Renal cortex interstitium (tissue), 11 donors: ENCODE measurements around the gene ABLIM2. TPM values are rescaled to one million over a fixed set of nuclear protein-coding genes. Genes with fewer than 3 reads are reported as not detected.

Experiments used
- DNase-seq, 11 donors: peaks; one replicate each; pipeline ENCODE4 v3.0.0-alpha.2; 2013; ENCODE audit warnings: low read depth in 9 of 11, low spot score in 4 of 11; ENCODE audit errors: extremely low read depth in 1 of 11
- polyA plus RNA-seq, 3 donors: library from polyadenylated mRNA; unstranded; fragments of 120-200 nt; gene quantifications; one replicate each; pipeline ENCODE4 v1.2.1, GENCODE V29; 2013; ENCODE audit not compliant: insufficient read length in 3 of 3

ABLIM2 gene
- polyA plus RNA-seq, 3 donors: 4.9 to 8.1 (median 5.6) TPM

DNA sequence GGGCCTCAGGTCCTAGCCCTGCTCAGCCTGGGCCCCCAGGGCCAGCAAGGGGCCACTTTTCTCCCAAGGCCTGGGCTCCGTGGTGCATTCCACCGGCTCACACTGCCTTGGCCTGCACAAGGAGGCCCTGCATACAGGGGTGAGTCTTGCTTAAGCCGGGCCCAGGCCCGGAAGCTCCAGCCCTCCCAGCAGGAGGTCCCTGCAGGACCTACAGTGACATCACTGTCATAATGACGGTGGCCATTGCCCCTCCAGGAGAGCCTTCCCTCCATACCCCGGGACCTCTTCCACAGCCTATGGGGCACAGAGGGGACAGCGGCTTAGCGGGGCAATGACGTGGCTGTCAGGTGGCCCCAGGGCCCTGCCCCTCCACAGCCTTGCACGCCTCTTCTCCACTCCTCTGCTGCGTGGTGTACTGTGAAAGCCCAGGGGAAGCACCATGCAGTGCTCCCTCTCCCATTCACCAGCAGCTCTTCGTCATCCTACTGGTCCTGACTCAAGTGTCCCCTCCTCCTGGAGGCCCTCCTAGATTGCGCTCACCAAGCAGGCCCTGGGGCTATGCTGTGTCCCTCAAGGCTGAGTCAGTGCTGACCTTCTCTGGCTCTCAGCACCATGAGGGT is 186.6 kb downstream of the ABLIM2 start:
- no peak for DNase-seq

DNA sequence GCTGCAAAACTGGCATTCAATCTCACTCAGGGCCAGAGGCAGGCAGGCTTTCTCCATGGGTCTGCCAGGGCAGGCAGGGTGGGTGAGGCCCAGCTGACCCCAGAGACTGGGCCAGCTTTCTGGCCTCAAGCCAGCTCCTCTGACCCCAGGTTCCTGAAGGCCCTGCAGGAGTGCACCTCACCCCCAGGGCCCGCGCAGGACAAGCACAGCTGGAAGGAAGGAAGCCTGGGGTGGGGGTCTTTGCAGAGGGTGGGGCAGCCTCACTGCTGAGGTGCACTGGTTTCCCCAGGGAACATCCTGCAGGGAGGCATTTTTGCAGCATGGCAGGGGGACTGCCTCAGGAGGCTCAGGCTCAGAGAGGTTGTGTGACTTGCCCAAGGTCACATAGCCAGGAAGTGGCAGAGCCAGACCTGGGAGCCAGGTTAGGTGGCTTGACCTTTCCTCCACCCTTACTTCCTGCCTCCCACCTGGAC is 187.4 kb downstream of the ABLIM2 start:
- DNase-seq: no peak

DNA sequence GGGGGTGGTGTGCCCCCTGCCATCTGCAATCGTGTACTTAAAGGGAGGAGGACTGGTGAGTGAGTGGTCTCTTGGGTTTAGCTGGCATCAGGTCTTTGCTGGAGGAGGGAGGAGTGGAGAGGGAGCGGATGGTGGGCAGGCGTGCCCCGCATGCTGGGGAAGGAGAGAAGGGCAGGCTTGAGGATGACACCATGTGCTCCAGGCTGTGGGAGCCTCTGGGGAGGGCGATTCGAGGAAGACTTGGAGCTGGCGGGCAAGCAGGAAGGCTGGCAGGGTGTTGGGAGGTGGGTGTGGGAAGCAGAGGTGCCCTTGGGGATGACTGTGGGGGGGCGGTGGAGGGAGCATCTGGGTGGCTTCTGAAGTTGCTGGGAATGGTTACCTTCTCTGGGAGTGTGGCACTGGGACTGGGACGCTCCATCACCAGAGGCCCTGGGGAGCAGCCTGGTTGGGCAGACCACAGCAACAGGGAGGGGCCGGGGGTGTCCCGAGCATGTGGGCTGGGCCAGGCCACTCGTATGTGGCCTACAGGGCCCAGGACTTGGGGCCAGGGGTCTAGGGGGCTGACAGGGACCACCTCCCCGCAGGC is 188.2 kb downstream of the ABLIM2 start:
- no peak for DNase-seq

DNA sequence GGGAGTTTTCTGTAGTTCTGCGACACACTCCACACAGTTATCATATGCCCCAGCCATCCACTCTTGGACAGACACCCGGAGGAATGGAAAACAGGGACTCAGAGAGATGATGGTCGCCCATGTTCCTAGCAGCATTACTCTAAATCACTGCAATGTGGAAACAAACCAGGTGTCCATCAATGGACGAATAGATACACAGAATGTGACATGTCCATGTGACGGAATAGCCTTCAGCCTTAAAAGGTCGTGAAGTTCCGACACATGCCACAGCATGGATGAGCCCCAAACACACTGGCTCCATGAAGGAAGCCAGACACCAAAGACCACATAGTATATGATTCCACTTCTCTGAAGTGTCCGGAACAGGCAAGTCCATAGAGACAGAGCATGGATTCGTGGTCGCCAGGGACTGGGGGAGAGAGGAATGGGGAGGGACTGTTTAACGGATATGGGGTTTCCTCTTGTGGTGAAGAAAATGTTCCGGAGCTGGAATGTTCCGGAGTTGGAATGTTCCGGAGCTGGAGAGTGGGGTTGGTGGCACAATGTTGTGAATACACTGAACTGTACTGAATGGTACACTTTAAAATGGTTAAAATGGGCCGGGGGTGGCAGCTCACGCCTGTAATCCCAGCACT is 190.2 kb downstream of the ABLIM2 start:
- no peak for DNase-seq

DNA sequence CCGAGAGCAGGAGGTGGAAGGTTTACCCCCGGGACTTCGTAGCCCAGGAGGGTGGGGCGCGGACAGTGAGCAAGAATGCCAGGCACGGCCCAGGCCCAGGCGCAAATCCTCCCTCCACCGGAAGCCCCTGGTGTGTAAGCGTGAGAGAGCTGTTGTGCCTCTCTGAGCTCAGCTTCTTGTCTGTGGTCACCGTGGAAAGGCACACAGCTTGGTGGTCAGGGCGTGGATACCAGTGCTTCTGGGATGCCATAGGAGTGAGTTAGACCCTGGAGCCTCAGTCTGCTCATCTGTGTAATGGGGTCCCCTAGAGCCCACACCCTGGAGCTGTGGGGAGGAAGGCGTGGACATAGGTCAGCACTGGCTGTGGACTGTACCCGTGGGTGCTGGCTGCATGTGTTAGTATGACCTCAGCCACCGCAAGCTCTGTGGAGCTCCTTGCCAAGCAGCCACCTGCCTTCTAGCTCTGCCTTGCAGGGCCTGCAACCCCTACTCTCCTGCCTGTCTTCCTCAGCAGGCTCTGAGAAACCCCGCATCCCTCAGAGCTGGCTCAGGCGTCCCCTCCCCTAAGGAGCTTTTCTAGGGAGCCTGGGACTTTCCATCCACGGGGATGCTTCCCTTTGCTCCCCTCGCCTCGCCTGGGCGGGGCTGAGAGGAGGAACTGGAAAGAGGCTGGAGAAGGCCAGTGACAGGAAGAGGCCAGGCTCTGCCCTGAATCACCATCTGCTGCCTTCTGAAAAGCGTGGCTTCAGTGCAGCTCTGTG is 190.9 kb downstream of the ABLIM2 start:
- no peak for DNase-seq

DNA sequence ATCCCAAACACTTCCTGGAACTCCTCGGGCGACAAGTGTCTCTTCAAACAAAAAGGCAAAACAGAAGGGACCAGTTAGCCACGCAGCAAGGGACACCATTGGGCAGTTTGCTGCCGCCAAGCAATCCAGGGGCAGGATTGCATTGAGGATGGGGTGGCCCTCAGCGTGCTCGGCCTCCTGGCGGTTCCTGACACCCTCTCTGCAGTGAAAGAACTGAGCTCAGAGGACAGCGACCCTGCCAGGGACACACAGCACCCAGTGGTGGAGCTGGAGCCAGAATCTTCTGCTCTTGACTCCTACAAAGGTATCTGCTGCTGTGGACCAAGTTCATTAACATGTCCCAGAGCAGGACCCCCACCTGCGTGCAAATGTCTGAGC is 191.6 kb downstream of the ABLIM2 start:
- no peak for DNase-seq

DNA sequence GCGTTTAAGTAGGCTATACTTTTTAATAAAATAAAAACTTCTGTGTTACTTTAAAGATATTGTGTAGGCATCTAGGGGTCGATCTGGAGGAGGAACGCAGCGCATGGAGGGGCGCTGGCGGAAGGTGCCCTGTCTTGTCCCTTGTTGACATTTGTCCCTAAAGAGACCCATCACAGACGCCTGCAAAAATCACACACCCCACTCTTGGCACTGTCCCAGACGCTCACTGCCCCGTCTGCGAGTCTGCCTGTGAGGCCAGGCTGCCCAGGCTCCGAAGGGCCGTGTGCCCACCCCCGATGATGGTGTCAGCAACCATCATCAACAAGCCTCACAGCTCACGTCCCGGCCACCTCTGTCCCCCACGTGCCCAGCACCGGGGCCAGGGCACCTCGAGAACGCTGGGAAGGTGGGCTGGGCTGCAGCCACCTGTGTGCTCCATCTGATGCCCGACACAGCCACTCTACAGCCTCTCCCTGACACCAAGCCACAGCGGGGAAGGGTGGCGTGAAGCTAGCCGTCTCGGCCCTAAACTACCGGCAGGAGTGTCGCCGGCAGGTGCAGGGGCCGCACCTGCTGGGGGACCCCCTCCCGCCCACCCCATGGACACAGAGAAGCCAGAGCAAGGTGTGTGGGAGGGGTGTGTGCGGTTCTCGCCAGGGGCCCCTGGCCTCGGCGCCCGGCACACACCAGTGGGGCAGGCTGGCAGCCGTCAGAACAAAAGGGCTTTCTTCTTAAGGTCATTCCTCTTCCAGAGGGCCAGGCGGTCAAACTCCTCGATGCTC is 192.1 kb downstream of the ABLIM2 start:
- DNase-seq: no peak

DNA sequence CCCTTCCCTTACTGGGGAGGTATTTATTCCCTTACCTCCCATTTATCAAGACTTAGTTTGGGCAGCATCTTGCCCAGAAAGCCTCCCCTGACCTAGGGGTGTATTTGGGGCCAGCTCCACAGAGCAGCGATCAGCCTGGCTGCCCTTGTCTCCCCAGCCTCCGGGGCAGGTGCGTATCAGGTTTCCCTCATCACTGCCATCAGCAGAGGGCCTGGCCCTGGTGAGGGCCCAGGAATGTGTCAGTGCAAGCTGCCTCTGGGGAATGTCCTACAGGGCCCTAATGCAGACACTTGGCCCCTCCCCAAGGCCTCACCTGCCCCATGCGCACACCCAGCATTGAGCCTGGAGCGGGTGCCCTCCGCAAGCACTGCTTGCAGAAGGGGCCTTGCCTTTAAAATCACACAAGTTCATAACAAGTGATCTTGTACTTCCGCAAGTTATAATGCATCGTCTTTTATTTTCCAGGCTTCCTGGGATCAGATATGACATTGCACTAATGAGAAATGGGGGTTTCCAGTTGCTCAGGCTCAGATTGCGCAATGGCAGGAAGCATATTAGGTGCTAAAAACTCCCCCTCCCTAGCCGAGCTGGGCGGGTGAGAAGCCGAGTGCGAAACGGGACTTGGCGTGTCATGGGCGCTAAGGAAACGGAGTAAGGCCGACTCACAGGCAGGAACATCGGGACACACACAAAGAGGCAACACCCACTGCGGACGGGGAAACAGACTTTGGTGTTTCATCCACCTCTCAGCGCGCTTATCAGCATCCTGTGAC is 193.5 kb downstream of the ABLIM2 start:
- DNase-seq: no peak

DNA sequence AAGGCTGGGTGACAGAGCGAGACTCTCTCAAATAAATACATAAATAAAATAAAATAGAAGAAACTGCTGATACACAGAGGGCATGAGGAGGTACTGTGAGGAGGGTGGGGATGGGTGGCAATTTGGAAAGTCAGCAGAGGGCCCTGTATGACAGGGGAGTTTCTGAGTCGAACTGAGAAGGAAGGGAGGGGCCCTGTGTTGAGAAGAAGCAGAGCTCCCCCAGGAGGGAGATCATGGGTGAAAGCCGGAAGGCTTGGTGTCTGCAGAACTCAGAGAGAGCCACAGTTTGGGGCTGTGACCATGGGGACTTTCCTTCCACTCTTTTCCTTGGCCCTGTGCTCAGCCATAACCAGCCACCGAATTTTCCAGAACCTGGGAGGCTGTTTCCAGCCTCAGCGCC is 194.2 kb downstream of the ABLIM2 start:
- DNase-seq: no peak

DNA sequence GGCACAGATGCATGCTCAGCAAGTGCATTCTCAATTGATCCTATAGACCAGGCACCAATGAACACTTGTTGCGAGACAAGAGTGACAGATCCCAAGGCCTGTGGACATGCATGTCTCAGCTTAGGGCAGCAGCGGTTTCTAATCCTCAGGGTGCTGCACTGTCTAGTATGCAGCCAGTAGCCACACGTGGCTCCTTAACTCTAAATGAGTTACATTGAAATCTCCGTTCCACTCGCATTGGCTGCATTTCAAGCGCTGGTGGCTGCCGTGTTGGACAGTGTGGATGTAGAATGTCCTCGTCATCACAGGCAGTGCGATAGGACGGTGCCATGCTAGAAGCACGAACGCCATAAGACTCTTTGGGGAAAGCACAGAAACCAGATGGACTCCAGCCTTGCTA is 194.9 kb downstream of the ABLIM2 start:
- DNase-seq: no peak

DNA sequence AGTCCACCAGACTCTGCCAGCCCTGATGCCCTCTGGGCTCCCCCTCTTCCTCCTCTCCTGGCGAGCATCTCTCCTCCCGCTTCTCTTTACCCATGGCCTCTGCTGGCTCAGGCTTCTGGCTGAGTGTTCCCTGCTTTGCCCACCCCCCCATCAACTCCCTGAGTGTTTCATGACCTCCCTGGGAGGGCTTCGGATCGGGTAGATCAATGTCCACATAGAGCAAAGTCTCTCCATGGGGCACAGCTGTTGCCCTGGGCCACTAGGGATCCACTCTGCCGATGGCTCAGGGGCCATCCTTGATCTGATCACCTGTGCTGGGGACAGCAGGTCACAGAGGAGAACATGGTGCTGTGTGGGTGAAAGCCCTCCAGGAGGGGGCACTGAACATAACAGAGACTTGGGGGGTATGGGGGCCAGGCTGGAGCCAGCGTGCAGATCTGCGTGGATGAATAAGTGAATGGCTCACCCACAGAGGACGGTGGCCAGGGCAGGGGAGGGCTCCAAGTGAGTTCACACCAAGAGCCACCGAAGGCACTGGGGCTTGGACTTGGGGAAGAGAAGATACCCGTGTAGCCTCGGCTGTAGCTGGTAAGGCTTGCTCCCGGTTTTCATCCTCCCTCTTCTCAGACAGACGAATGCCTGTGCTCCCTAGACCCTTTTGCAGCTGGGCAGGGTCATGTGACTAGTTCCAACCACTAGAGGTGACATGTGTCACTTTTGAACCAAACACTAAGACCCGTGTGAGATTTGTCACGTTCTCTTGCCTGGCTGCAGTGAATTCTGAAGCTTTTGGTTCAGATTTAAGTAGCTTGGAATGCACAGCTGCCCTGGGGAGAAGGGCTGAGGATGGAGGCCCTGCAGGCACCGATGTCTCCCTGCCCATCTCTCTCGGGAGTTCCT is 195.8 kb downstream of the ABLIM2 start:
- no peak for DNase-seq

DNA sequence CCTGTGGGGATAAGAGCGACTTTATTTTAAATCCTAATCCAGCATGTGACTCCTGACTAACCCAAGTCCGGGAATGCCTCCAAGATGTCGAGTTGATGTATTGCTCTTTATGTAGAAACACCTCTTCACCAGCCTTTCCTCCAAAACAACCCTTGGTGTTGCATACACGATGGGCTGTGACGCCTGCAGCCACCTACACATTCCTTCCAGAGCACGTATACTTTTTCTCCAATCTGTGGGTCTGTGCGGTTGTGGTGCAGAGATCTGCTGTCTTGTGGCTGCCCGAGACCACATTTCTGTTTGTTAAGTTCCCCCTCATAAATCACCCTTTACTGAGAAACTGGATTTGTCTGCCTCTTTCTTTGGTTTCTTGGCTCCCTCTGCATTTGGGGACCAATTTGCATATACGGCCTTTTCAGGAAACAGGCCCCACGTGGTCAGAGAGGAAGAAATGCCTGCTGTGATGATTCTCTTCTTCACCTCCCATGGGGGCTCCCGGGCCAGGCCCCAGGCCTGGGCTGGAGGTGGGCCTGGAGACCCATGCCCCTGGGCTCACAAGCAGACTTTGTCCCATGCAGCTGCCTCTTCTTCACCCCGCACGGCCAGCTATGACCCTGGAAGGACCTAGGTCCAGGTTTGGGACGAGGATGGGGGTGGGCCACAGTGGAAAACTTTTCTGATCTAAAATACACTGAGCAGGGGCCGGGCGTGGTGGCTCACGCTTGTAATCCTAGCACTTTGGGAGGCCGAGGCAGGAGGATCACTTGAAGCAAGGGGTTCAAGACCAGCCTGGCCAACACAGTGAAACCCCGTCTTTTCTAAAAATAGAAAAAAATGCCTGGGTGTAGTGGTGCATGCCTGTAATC is 197.6 kb downstream of the ABLIM2 start:
- peak in 10 of 11 donors; percentile 56 to 88 (median 78) for DNase-seq

DNA sequence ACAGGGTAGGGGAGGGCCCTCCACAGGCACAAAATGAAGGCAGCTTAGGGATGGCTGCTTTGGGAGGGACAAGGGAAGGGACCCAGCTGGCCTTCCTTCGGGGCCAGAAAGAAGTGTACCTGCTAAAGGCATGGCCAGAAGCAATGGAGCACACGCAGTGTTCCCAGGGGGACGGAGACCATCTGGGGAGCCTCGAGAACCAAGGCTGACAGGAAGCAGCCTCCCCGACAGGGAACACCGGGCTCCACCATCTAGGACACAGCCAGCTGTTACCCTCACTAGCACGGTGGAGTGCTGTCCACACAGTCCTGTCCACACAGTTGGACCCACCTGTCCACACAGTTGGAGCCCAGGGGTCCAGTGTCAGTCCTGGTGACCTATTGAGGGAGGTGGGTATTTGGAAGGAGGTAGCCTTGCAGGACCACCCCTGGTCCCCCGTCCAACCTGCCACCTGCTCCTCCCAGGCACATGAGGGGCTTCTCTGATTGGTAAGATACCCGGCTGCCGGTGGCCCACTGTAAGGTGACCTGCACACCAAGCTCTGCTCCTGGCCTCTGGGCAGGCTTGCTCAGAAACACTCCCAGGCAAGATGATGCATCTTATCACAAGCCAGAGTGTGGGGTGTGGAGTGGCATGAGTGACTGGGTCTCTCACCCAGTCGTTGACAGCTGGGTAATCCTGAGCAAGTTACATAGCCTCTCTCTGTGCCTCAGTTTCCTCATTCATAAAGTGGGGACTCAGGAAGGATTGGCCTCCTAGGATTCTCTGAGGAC is 198.4 kb downstream of the ABLIM2 start:
- DNase-seq: no peak

DNA sequence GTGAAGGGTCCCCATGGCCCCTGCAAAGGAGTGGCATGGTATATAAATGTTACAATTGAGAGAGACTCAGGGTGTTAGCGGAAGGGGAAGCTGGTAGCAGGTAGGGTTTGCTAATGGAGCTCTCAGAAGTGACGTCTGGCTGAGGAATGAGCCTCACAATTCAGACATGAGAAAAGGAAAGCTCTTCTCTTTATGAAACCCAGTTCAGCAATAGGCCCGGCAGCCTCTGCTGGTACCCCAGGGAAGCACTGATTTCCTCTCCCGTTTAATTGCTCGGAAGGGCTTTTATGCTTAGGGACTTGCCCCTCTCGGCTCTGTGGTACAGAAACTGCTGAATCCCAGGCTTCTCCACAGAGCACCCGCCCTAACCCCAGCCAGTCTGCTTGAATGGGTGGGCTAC is 199.5 kb downstream of the ABLIM2 start:
- DNase-seq: no peak

DNA sequence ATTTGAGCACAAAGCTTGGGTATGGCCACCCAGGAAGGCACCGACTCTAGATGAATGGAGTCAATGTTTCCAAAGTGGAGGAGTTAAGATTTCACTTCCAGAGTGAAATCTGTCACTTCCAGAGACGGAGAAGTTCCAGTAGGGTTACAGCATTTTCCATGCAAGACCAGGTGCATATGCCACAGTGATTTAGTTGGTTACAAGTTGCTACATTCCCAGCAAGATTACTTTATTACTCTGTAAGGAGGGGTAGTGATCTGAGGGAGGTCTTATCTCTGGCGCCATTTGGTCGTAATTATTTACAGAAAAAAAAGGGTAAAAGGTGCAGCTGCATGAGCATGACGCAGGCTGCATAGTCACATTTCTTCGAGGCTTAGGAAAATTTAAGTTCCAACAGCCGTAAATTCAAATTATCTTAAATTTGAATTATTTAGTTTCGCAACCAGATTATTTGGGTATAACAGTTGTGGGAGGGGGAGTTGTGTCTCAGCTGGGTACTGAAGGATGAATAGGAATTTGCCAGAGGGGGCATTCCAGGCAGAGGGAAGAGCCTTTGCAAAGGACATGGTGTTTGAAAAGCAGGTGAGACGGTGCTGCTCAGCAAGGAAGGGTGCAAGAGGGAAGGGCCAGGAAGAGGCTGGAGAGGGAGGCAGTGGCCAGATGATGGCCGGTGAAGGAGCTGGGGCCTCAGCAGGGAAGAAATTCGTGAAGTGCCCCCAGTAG is 201.5 kb downstream of the ABLIM2 start:
- no peak for DNase-seq
